Measurements from ENCODE around the gene ZBTB40.

DNA sequence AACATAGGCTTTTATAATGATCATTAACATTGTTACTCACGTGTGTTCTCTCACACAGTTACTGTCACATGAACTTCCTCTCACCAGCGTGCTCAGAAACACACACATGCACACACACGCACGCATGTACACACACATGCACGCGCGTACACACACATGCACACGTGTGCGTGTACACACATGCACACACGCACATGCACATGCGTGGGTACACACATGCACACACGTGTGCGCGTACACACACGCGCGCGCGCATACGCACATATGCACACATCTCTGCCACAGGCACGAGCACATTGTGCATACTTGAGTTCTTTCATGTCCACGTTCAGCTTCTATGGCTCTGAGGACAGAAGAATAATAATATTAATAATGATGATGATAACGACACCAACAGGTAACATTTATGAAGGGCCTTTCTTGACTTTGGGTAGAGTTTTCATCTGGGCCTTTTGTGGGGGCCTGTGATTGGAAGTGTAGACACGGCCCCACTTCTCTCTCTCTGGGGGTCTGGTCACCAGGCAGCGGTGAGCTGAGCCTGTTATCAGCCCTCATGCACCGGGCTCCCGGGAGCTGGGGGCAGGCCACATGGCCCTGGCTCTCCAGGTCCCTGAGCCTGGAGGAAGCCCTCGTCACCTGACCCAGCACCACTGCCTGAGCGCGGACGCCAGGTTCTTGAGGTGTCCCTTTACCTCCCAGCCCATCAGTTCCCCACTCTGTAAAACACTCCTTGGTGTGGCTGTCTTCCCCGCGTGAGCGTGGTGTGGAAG, 118.7 kb downstream of the ZBTB40 start:
- TF ChIP-seq, protein P1, sequence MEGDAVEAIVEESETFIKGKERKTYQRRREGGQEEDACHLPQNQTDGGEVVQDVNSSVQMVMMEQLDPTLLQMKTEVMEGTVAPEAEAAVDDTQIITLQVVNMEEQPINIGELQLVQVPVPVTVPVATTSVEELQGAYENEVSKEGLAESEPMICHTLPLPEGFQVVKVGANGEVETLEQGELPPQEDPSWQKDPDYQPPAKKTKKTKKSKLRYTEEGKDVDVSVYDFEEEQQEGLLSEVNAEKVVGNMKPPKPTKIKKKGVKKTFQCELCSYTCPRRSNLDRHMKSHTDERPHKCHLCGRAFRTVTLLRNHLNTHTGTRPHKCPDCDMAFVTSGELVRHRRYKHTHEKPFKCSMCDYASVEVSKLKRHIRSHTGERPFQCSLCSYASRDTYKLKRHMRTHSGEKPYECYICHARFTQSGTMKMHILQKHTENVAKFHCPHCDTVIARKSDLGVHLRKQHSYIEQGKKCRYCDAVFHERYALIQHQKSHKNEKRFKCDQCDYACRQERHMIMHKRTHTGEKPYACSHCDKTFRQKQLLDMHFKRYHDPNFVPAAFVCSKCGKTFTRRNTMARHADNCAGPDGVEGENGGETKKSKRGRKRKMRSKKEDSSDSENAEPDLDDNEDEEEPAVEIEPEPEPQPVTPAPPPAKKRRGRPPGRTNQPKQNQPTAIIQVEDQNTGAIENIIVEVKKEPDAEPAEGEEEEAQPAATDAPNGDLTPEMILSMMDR (IDR thresholded peaks at IDR 0.05; ENCODE audit: poor library complexity): no peak
- no peak for TF ChIP-seq EZH2 (IDR thresholded peaks at IDR 0.05; ENCODE audit: borderline replicate concordance)

Measured in hepatocyte (in vitro differentiated cells).